Measurements from ENCODE around the gene PTPRH. TPM values are rescaled to one million over a fixed set of nuclear protein-coding genes. Genes with fewer than 3 reads are reported as not detected.

The PTPRH gene
- total RNA-seq, 1 donor from 2014 or later = 2.1 TPM

GRCh38 chr19:55240713-55241020 is 31.4 kb upstream of the PTPRH start:
- peaks cover 12% of the 10 kb centered on the region for H3K36me3 ChIP-seq (ENCODE audit: control insufficient read depth, insufficient read depth, low read length)
- DNase-seq (ENCODE audit: low read depth) = no peak

DNA sequence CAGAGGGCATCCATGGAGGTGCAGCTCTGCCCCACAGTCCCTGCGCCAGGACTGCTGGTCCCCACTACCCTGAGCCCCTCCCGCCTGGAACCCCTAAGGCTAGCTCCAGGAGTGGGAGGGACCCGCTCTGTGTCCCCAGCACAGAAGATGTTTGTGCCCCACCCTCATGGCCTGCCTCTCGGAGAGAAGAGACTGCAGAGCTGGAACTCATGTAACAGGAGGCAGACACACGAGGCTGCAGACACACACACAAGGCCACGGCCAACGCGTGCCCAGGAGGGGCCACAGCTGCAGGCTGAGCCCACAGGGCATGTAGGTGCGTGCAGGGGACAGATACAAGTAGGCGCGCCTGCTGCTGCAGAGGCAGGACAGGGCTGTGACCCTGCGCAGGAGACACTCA is 29.7 kb upstream of the PTPRH start:
- Histone ChIP-seq H3K36me3 (ENCODE audit: control insufficient read depth, insufficient read depth, low read length) (peaks cover 12% of the 10 kb centered on the region), H3K4me3 (ENCODE audit: low read depth, low read length) (no peak overlapping the region), H3K27me3 (ENCODE audit: control insufficient read depth, insufficient read depth, low read length) (no peaks in the 10 kb centered on the region)
- TF ChIP-seq, protein P1, sequence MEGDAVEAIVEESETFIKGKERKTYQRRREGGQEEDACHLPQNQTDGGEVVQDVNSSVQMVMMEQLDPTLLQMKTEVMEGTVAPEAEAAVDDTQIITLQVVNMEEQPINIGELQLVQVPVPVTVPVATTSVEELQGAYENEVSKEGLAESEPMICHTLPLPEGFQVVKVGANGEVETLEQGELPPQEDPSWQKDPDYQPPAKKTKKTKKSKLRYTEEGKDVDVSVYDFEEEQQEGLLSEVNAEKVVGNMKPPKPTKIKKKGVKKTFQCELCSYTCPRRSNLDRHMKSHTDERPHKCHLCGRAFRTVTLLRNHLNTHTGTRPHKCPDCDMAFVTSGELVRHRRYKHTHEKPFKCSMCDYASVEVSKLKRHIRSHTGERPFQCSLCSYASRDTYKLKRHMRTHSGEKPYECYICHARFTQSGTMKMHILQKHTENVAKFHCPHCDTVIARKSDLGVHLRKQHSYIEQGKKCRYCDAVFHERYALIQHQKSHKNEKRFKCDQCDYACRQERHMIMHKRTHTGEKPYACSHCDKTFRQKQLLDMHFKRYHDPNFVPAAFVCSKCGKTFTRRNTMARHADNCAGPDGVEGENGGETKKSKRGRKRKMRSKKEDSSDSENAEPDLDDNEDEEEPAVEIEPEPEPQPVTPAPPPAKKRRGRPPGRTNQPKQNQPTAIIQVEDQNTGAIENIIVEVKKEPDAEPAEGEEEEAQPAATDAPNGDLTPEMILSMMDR (IDR thresholded peaks at IDR 0.05; ENCODE audit: insufficient read depth, low read length, poor library complexity, severe bottlenecking) = no peak
- no peak for DNase-seq (ENCODE audit: low read depth)

More at GRCh38 chr19:55240713-55241020, 31.4 kb upstream of the PTPRH start:
- TF ChIP-seq, protein P1 (IDR thresholded peaks at IDR 0.05; ENCODE audit: insufficient read depth, low read length, poor library complexity, severe bottlenecking) = no peak
- H3K27me3 ChIP-seq (ENCODE audit: control insufficient read depth, insufficient read depth, low read length) = no peaks in the 10 kb centered on the region
- no peak overlapping the region for H3K4me3 ChIP-seq (ENCODE audit: low read depth, low read length)

DNA sequence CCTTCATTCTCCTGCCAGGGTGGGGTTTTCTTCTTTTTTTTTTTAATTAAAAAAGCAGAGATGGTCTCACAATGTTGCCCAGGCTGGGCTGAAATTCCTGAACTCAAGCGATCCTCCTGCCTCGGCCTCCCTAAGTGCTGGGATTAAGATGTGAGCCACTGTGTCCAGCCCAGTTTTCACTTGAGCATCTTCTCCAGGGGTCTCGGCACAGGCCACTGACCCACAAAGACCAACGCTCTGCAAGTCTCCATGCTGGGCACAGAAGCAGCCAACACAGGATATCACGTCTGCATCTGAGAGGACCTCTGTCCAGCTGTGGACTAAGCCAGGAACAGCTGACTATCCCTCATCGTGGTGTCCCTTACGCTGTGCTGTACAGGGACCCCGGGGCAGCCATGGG is 28.7 kb upstream of the PTPRH start:
- Histone ChIP-seq H3K27me3 (ENCODE audit: control insufficient read depth, insufficient read depth, low read length) (no peaks in the 10 kb centered on the region), H3K36me3 (ENCODE audit: control insufficient read depth, insufficient read depth, low read length) (peaks cover 12% of the 10 kb centered on the region), H3K4me3 (ENCODE audit: low read depth, low read length) (no peak overlapping the region)
- DNase-seq (ENCODE audit: low read depth) = no peak
- TF ChIP-seq, protein P1 (IDR thresholded peaks at IDR 0.05; ENCODE audit: insufficient read depth, low read length, poor library complexity, severe bottlenecking) = no peak

- TF ChIP-seq, protein P1 (IDR thresholded peaks at IDR 0.05; ENCODE audit: insufficient read depth, low read length, poor library complexity, severe bottlenecking) = no peak
- Histone ChIP-seq H3K4me3 (ENCODE audit: low read depth, low read length) (no peak overlapping the region), H3K36me3 (ENCODE audit: control insufficient read depth, insufficient read depth, low read length) (peaks cover 5% of the 10 kb centered on the region), H3K27me3 (ENCODE audit: control insufficient read depth, insufficient read depth, low read length) (no peaks in the 10 kb centered on the region)
- DNase-seq (ENCODE audit: low read depth) = no peak
These were observed 23.7 kb upstream of the PTPRH start for GRCh38 chr19:55232986-55233385.

DNA sequence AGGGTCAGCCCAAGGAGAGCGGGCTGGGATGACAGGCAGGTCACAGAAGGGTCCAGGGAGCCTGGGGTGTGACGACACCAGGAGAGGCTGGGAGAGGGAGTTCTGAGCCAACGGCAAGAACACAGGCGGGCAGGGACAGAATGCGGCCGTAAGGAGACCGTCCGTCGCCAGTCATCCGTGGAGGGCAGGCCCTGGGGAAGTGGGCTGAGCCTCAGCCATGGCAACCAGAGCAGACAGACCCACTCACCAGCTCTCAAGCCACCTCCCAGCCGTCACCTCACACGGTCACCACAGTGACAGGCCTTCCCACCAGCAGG is 22.9 kb upstream of the PTPRH start:
- Histone ChIP-seq H3K36me3 (ENCODE audit: control insufficient read depth, insufficient read depth, low read length) (peaks cover 3% of the 10 kb centered on the region), H3K27me3 (ENCODE audit: control insufficient read depth, insufficient read depth, low read length) (no peaks in the 10 kb centered on the region), H3K4me3 (ENCODE audit: low read depth, low read length) (no peak overlapping the region)
- DNase-seq (ENCODE audit: low read depth) = no peak
- TF ChIP-seq, protein P1 (IDR thresholded peaks at IDR 0.05; ENCODE audit: insufficient read depth, low read length, poor library complexity, severe bottlenecking) = no peak

GRCh38 chr19:55231391-55232285 is 22.3 kb upstream of the PTPRH start:
- TF ChIP-seq, protein P1 (IDR thresholded peaks at IDR 0.05; ENCODE audit: insufficient read depth, low read length, poor library complexity, severe bottlenecking) = no peak
- DNase-seq (ENCODE audit: low read depth) = no peak
- H3K4me3 ChIP-seq (ENCODE audit: low read depth, low read length) = no peak overlapping the region
- H3K36me3 ChIP-seq (ENCODE audit: control insufficient read depth, insufficient read depth, low read length) = no peaks in the 10 kb centered on the region
- H3K27me3 ChIP-seq (ENCODE audit: control insufficient read depth, insufficient read depth, low read length) = no peaks in the 10 kb centered on the region
